ENCODE data around the gene SLC33A1.
"Not testable (repeated sequence)": the region's sequence is repeated elsewhere in the genome, so short reads cannot be mapped to it uniquely, and the experiment has no call there.

The SLC33A1 gene

GRCh38 chr3:155846119-155846518 is 8.1 kb downstream of the SLC33A1 start:
- no peak overlapping the region for H3K4me3 ChIP-seq (ENCODE audit: low read depth, low read length)

GRCh38 chr3:155843569-155843968 is 10.7 kb downstream of the SLC33A1 start:
- DNase-seq (ENCODE audit: low read depth): no peak
- no peak for TF ChIP-seq CTCF (IDR thresholded peaks at IDR 0.05; ENCODE audit: control insufficient read depth, extremely low read depth, insufficient read depth)
- no peak overlapping the region for H3K4me3 ChIP-seq (ENCODE audit: low read depth, low read length)

More at GRCh38 chr3:155846119-155846518, 8.1 kb downstream of the SLC33A1 start:
- no peak for TF ChIP-seq CTCF (IDR thresholded peaks at IDR 0.05; ENCODE audit: control insufficient read depth, extremely low read depth, insufficient read depth)
- DNase-seq (ENCODE audit: low read depth): no peak

- TF ChIP-seq CTCF (IDR thresholded peaks at IDR 0.05; ENCODE audit: control insufficient read depth, extremely low read depth, insufficient read depth): no peak
- DNase-seq (ENCODE audit: low read depth): no peak
- H3K4me3 ChIP-seq (ENCODE audit: low read depth, low read length): no peak overlapping the region
Measured at GRCh38 chr3:155835341-155836071, 18.7 kb downstream of the SLC33A1 start.

GRCh38 chr3:155828490-155829098 is 25.6 kb downstream of the SLC33A1 start:
- not testable (repeated sequence) for H3K4me3 ChIP-seq (ENCODE audit: low read depth, low read length); DNase-seq (ENCODE audit: low read depth)

GRCh38 chr3:155815030-155815545 is 39.1 kb downstream of the SLC33A1 start:
- DNase-seq (ENCODE audit: low read depth): no peak
- no peak for TF ChIP-seq CTCF (IDR thresholded peaks at IDR 0.05; ENCODE audit: control insufficient read depth, extremely low read depth, insufficient read depth)
- no peak overlapping the region for H3K4me3 ChIP-seq (ENCODE audit: low read depth, low read length)

GRCh38 chr3:155813224-155813623 is 41.0 kb downstream of the SLC33A1 start:
- not testable (repeated sequence) for H3K4me3 ChIP-seq (ENCODE audit: low read depth, low read length); DNase-seq (ENCODE audit: low read depth)

- TF ChIP-seq CTCF (IDR thresholded peaks at IDR 0.05; ENCODE audit: control insufficient read depth, extremely low read depth, insufficient read depth): no peak
- H3K4me3 ChIP-seq (ENCODE audit: low read depth, low read length): no peak overlapping the region
- DNase-seq (ENCODE audit: low read depth): no peak
Measured at GRCh38 chr3:155809181-155809580, 45.0 kb downstream of the SLC33A1 start.

- TF ChIP-seq CTCF (IDR thresholded peaks at IDR 0.05; ENCODE audit: control insufficient read depth, extremely low read depth, insufficient read depth): no peak
- DNase-seq (ENCODE audit: low read depth): no peak
- H3K4me3 ChIP-seq (ENCODE audit: low read depth, low read length): no peak overlapping the region
Measured at GRCh38 chr3:155807823-155808222, 46.4 kb downstream of the SLC33A1 start.

All from LNCaP clone FGC (cell line).